Measurements from ENCODE around the gene F11.
"Not testable (repeated sequence)": the region's sequence is repeated elsewhere in the genome, so short reads cannot be mapped to it uniquely, and the experiment has no call there.

The F11 gene

DNA sequence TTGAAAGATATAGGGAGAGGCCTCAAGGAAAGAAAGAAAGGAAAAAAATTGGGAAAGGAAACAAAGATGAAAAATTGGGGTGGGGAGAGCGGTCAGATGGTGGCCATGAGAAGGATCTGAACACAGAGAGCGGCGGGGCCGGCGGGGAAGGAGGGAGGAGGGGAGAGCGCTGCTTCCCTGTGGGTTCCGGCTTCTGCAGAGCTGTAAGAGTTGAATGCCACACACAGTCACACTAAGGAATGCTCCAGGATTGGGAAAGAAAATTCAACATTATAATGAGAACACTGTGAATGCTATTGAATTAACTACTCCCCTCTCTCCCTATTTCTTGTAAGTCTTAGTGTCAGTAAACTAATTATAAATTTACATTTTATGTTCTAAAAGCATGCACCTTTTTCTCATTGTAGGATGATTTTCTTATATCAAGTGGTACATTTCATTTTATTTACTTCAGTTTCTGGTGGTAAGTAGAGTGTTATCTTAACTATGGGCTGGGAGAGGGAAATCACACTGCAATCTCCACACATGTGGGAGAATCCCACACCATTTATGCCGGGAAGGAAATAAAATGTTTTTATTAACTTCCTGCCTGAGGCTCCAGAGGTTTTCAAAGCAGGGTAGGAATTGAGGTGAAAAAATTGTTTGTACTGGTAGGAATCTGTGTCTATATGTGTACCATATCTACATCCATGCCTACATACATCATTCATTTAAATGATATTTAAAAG is 904 bp downstream of the F11 start:
- H3F3A ChIP-seq (ENCODE audit: insufficient read depth): no peaks in the 10 kb centered on the region
- no peak overlapping the region for H3K4me2 ChIP-seq (ENCODE audit: low read depth, low read length, poor library complexity, severe bottlenecking)
- no peaks in the 10 kb centered on the region for H3K9me3 ChIP-seq (ENCODE audit: insufficient read depth, low read length)
- no peaks in the 10 kb centered on the region for H3K36me3 ChIP-seq (ENCODE audit: low read length)
- no peaks in the 10 kb centered on the region for H3K79me2 ChIP-seq (ENCODE audit: insufficient read depth, low read length)
- no peak overlapping the region for H3K27ac ChIP-seq (ENCODE audit: low read depth, low read length)
- no peaks in the 10 kb centered on the region for H4K20me1 ChIP-seq (ENCODE audit: low read depth, low read length)
- TF ChIP-seq CTCF (IDR thresholded peaks at IDR 0.05; ENCODE audit: insufficient read depth, low read length, poor library complexity, severe bottlenecking): no peak
- TF ChIP-seq EZH2phosphoT487 (conservative IDR thresholded peaks at IDR 0.05; ENCODE audit: low read length): no peak
- H3K27me3 ChIP-seq (ENCODE audit: low read length): no peaks in the 10 kb centered on the region
- no peak overlapping the region for H3K4me3 ChIP-seq (ENCODE audit: insufficient read depth, low read length, poor library complexity, severe bottlenecking)
- H2AFZ ChIP-seq (ENCODE audit: low read depth, low read length, severe bottlenecking): no peak overlapping the region
- no peak overlapping the region for H3K9ac ChIP-seq (ENCODE audit: low read length)
- H3K9me2 ChIP-seq (replicated peaks; ENCODE audit: insufficient read depth, low read length): no peaks in the 10 kb centered on the region

DNA sequence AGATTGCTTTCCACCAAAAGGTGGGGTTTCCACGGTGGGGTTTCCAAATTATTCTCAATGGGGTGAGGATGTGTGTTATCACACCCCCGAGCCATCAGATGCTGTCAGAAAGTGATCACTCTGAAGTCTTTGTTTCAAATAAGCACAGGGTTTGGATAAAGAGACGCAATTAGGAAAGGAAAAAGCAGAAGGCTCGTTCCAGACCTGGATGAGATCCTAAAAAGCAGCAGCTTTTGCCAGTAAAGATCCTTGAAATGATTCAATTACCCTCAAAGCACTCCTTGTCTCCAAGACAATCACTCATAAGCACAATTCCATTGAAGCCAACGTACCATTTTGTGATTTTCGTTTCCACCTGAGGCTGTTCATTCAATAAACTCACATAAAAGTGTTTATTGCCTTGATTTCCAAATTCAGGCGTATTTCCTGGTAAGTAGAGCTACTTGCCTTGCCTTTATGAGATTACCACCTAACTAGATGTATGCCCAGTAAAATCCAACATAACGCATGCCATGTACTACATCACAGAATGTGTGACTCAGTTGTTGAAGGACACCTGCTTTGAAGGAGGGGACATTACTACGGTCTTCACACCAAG is 5.2 kb downstream of the F11 start:
- Histone ChIP-seq H4K20me1 (ENCODE audit: low read depth, low read length) (no peaks in the 10 kb centered on the region), H3K27me3 (ENCODE audit: low read length) (no peaks in the 10 kb centered on the region), H3K79me2 (ENCODE audit: insufficient read depth, low read length) (no peaks in the 10 kb centered on the region), H3K27ac (ENCODE audit: low read depth, low read length) (no peak overlapping the region), H3K9ac (ENCODE audit: low read length) (no peak overlapping the region), H3K4me2 (ENCODE audit: low read depth, low read length, poor library complexity, severe bottlenecking) (no peak overlapping the region), H3F3A (ENCODE audit: insufficient read depth) (no peaks in the 10 kb centered on the region), H3K4me3 (ENCODE audit: insufficient read depth, low read length, poor library complexity, severe bottlenecking) (no peak overlapping the region), H3K9me2 (replicated peaks; ENCODE audit: insufficient read depth, low read length) (no peaks in the 10 kb centered on the region), H3K9me3 (ENCODE audit: insufficient read depth, low read length) (no peaks in the 10 kb centered on the region), H3K36me3 (ENCODE audit: low read length) (no peaks in the 10 kb centered on the region), H2AFZ (ENCODE audit: low read depth, low read length, severe bottlenecking) (no peak overlapping the region)
- TF ChIP-seq EZH2phosphoT487 (conservative IDR thresholded peaks at IDR 0.05; ENCODE audit: low read length) (no peak), CTCF (IDR thresholded peaks at IDR 0.05; ENCODE audit: insufficient read depth, low read length, poor library complexity, severe bottlenecking) (no peak)

- Histone ChIP-seq H3K4me2 (ENCODE audit: low read depth, low read length, poor library complexity, severe bottlenecking) (no peak overlapping the region), H3K9me2 (replicated peaks; ENCODE audit: insufficient read depth, low read length) (no peaks in the 10 kb centered on the region), H3K9ac (ENCODE audit: low read length) (no peak overlapping the region), H3K27me3 (ENCODE audit: low read length) (no peaks in the 10 kb centered on the region), H3K36me3 (ENCODE audit: low read length) (no peaks in the 10 kb centered on the region), H3K9me3 (ENCODE audit: insufficient read depth, low read length) (no peaks in the 10 kb centered on the region), H3K27ac (ENCODE audit: low read depth, low read length) (no peak overlapping the region), H3F3A (ENCODE audit: insufficient read depth) (no peaks in the 10 kb centered on the region), H2AFZ (ENCODE audit: low read depth, low read length, severe bottlenecking) (no peak overlapping the region), H4K20me1 (ENCODE audit: low read depth, low read length) (no peaks in the 10 kb centered on the region), H3K79me2 (ENCODE audit: insufficient read depth, low read length) (no peaks in the 10 kb centered on the region), H3K4me3 (ENCODE audit: insufficient read depth, low read length, poor library complexity, severe bottlenecking) (no peak overlapping the region)
- TF ChIP-seq CTCF (IDR thresholded peaks at IDR 0.05; ENCODE audit: insufficient read depth, low read length, poor library complexity, severe bottlenecking) (no peak), EZH2phosphoT487 (conservative IDR thresholded peaks at IDR 0.05; ENCODE audit: low read length) (no peak)
These were observed 6.9 kb downstream of the F11 start for GRCh38 chr4:186272699-186273391.

- H3K9ac ChIP-seq (ENCODE audit: low read length); H3K27me3 ChIP-seq (ENCODE audit: low read length); H3F3A ChIP-seq (ENCODE audit: insufficient read depth); H3K4me3 ChIP-seq (ENCODE audit: insufficient read depth, low read length, poor library complexity, severe bottlenecking); H3K9me2 ChIP-seq (replicated peaks; ENCODE audit: insufficient read depth, low read length); H2AFZ ChIP-seq (ENCODE audit: low read depth, low read length, severe bottlenecking); H3K4me2 ChIP-seq (ENCODE audit: low read depth, low read length, poor library complexity, severe bottlenecking); H4K20me1 ChIP-seq (ENCODE audit: low read depth, low read length); H3K27ac ChIP-seq (ENCODE audit: low read depth, low read length); H3K79me2 ChIP-seq (ENCODE audit: insufficient read depth, low read length); H3K36me3 ChIP-seq (ENCODE audit: low read length); H3K9me3 ChIP-seq (ENCODE audit: insufficient read depth, low read length): not testable (repeated sequence)
These were observed 7.4 kb downstream of the F11 start for GRCh38 chr4:186273392-186273789.
